Stomach smooth muscle (tissue), 2 donors: Measurements from ENCODE around the gene DR1.
"Not testable (repeated sequence)": the region's sequence is repeated elsewhere in the genome, so short reads cannot be mapped to it uniquely, and the experiment has no call there.

Experiments
- H3K27ac ChIP-seq: one replicate; pipeline ENCODE4 v1.7.0; 2013; ENCODE audit warnings: mild to moderate bottlenecking, low read length, inconsistent platforms
- H3K27me3 ChIP-seq, 2 donors: one replicate each; pipeline ENCODE4 v1.7.0; 2013; ENCODE audit warnings: low read length in 2 of 2; ENCODE audit not compliant: insufficient read depth in 2 of 2, control insufficient read depth in 1 of 2
- H3K36me3 ChIP-seq, 2 donors: one replicate each; pipeline ENCODE4 v1.7.0; 2013; ENCODE audit warnings: low read length in 2 of 2; ENCODE audit not compliant: control insufficient read depth in 2 of 2, insufficient read depth in 2 of 2
- H3K4me1 ChIP-seq: one replicate; pipeline ENCODE4 v1.7.0; 2013; ENCODE audit warnings: low read length; ENCODE audit not compliant: control insufficient read depth, insufficient read depth
- H3K4me3 ChIP-seq, 2 donors: one replicate each; pipeline ENCODE4 v1.7.0; 2013; ENCODE audit warnings: low read length in 2 of 2
- H3K9ac ChIP-seq, 2 donors: one replicate each; pipeline ENCODE4 v1.7.0; 2013; ENCODE audit warnings: low read length in 2 of 2, mild to moderate bottlenecking in 1 of 2
- H3K9me3 ChIP-seq, 2 donors: one replicate each; pipeline ENCODE4 v1.7.0; 2013; ENCODE audit warnings: low read length in 2 of 2; ENCODE audit not compliant: control insufficient read depth in 2 of 2
- donor health status: healthy.
- donor health status: Pancreatic carcinoma.

DR1 gene

GRCh38 chr1:93344484-93344883 lies 1.2 kb upstream of the DR1 start:
- no peaks in the 10 kb centered on the region for H3K27me3 ChIP-seq
- H3K4me3 ChIP-seq, result no peak overlapping the region
- no peak overlapping the region for H3K9ac ChIP-seq
- no peaks in the 10 kb centered on the region for H3K36me3 ChIP-seq
- H3K27ac ChIP-seq, result no peak overlapping the region
- H3K4me1 ChIP-seq, result peaks cover 5% of the 10 kb centered on the region
- no peaks in the 10 kb centered on the region for H3K9me3 ChIP-seq

GRCh38 chr1:93344886-93345632 lies 648 bp upstream of the DR1 start:
- Histone ChIP-seq H3K27ac (peak overlapping the region; percentile 88), H3K9me3 (no peaks in the 10 kb centered on the region), H3K4me3 (peak overlapping the region; percentile 83), H3K9ac (peak overlapping the region; percentile 84 to 90), H3K27me3 (no peaks in the 10 kb centered on the region), H3K36me3 (no peaks in the 10 kb centered on the region), H3K4me1 (peaks cover 5% of the 10 kb centered on the region)

DNA sequence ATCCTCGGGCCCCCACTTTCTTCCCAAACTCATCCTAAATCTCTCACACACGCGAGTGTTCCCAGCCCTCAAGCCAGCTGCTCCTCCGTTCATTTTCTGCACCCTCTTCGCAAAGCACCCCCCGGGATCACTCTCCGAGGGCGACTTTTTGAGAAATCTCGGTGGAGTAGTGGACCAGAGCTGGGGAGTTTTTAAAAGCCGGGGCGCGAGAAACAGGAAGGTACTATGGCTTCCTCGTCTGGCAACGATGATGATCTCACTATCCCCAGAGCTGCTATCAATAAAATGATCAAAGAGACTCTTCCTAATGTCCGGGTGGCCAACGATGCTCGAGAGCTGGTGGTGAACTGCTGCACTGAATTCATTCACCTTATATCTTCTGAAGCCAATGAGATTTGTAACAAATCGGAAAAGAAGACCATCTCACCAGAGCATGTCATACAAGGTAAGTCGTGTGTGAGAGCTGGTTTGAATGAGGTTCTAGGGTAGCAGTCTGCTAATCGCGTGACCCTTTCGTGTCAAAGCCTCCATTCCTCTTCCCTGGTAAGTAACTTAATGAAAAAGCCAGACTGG lies 800 bp downstream of the DR1 start:
- H3K36me3 ChIP-seq, result no peaks in the 10 kb centered on the region
- H3K9ac ChIP-seq, result peak overlapping the region; percentile 74 to 84
- no peaks in the 10 kb centered on the region for H3K27me3 ChIP-seq
- peak overlapping the region; percentile 88 for H3K27ac ChIP-seq
- no peaks in the 10 kb centered on the region for H3K9me3 ChIP-seq
- peaks cover 1% of the 10 kb centered on the region for H3K4me1 ChIP-seq
- H3K4me3 ChIP-seq, result peak overlapping the region; percentile 83

DNA sequence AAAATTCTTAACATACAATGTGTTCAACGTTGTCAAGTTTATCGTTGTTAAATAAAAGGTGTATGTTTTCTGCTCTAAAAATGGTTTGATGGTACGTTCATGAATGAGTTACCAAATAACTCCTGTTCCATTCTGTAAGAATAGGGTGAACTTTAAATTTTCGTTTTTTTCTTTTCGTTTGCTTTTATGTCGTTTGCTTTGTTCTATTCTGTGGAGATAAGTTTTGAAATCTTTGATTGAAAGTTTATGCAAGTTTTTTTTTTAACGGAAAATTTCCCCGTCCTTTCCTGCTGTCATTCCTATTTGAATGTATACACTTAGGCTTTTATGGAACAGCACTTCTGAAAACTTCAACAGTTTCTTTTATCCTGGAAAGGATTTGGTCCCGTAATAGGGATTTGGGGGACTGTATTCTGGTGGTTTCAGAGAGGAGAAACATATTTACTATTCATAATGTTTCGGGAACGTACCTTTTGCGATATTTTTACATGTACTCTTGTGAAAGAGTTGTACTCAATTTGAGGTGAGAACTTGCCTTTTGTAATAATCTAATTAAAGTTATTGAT lies 1.7 kb downstream of the DR1 start:
- Histone ChIP-seq H3K27ac (no peak overlapping the region), H3K9ac (peak overlapping the region in 1 of 2 donors; percentile 84), H3K4me1 (no peaks in the 10 kb centered on the region), H3K9me3 (no peaks in the 10 kb centered on the region), H3K36me3 (no peaks in the 10 kb centered on the region), H3K4me3 (peak overlapping the region; percentile 83), H3K27me3 (no peaks in the 10 kb centered on the region)

DNA sequence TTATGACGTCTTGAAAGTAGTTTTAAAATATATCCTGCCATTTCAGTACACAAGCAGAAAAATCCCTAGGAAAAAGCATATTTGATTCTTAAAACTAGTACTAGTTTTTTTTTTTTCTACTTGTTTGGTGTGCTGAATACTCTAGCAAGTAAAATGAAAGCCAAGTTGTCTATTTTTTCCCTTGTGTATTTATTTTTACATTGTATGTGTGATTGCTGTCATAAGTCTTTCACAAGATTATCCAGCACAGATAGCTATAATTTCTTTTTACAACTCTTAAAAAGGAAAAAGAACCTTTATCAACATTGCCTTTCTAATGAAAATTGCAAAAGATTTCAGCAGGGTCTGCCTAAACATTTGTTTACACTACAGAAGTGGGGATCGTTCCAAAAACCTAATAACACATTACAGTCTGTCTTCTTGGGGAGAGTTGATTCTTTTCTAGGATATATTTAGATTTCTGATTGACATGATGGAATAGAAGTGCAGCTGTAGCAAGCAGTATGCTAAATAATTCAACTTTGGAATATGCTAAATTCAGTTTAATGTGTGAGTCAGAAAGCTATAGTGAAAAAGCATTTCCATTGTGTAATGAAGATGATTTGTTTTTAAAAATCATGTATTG lies 2.5 kb downstream of the DR1 start:
- H3K4me3 ChIP-seq, result peak overlapping the region; percentile 54 to 83
- no peak overlapping the region for H3K27ac ChIP-seq
- H3K4me1 ChIP-seq, result no peaks in the 10 kb centered on the region

GRCh38 chr1:93349231-93350135 lies 3.8 kb downstream of the DR1 start:
- no peaks in the 10 kb centered on the region for H3K27me3 ChIP-seq
- no peaks in the 10 kb centered on the region for H3K9me3 ChIP-seq
- no peaks in the 10 kb centered on the region for H3K4me1 ChIP-seq
- H3K36me3 ChIP-seq, result peaks cover under 1 to 4% of the 10 kb centered on the region in 2 donors
- H3K9ac ChIP-seq, result no peak overlapping the region
- H3K4me3 ChIP-seq, result no peak overlapping the region
- no peak overlapping the region for H3K27ac ChIP-seq

More for the DNA sequence above, 2.5 kb downstream of the DR1 start:
- no peaks in the 10 kb centered on the region for H3K36me3 ChIP-seq
- H3K27me3 ChIP-seq, result no peaks in the 10 kb centered on the region
- peak overlapping the region; percentile 3 to 84 for H3K9ac ChIP-seq
- H3K9me3 ChIP-seq, result no peaks in the 10 kb centered on the region

GRCh38 chr1:93350322-93350721 lies 4.6 kb downstream of the DR1 start:
- no peak overlapping the region for H3K4me3 ChIP-seq

GRCh38 chr1:93350875-93351274 lies 5.2 kb downstream of the DR1 start:
- no peaks in the 10 kb centered on the region for H3K27me3 ChIP-seq
- H3K4me3 ChIP-seq, result no peak overlapping the region
- no peak overlapping the region for H3K9ac ChIP-seq
- H3K36me3 ChIP-seq, result peaks cover 6 to 10% of the 10 kb centered on the region in 2 donors
- H3K27ac ChIP-seq, result no peak overlapping the region
- no peaks in the 10 kb centered on the region for H3K9me3 ChIP-seq
- no peaks in the 10 kb centered on the region for H3K4me1 ChIP-seq

More at GRCh38 chr1:93350322-93350721, 4.6 kb downstream of the DR1 start:
- no peak overlapping the region for H3K27ac ChIP-seq
- no peaks in the 10 kb centered on the region for H3K9me3 ChIP-seq
- H3K27me3 ChIP-seq, result no peaks in the 10 kb centered on the region
- H3K4me1 ChIP-seq, result no peaks in the 10 kb centered on the region
- no peak overlapping the region for H3K9ac ChIP-seq
- H3K36me3 ChIP-seq, result peaks cover 6 to 9% of the 10 kb centered on the region in 2 donors

- not testable (repeated sequence) for H3K4me1 ChIP-seq
These were observed 5.6 kb downstream of the DR1 start for GRCh38 chr1:93351346-93351745.

GRCh38 chr1:93352376-93352775 lies 6.7 kb downstream of the DR1 start:
- Histone ChIP-seq H3K36me3 (peaks cover 6 to 10% of the 10 kb centered on the region in 2 donors), H3K9ac (no peak overlapping the region), H3K4me3 (no peak overlapping the region), H3K4me1 (no peaks in the 10 kb centered on the region), H3K27me3 (no peaks in the 10 kb centered on the region), H3K9me3 (no peaks in the 10 kb centered on the region), H3K27ac (no peak overlapping the region)

More at GRCh38 chr1:93351346-93351745, 5.6 kb downstream of the DR1 start:
- not testable (repeated sequence) for H3K9ac ChIP-seq, H3K9me3 ChIP-seq, H3K27ac ChIP-seq, H3K4me3 ChIP-seq, H3K27me3 ChIP-seq
- peaks cover 6 to 10% of the 10 kb centered on the region in 2 donors for H3K36me3 ChIP-seq
